SK-N-SH (cell line): ENCODE measurements around the gene SIGLEC8.

ENCODE experiments used
- EP300 ChIP-seq, 2 experiments: IDR thresholded peaks; 2 replicates each; pipeline versions ENCODE4 v1.4.0 to v1.6.1; 2012; ENCODE audit warnings: borderline replicate concordance in 1 of 2, low read depth in 1 of 2, low read length in 1 of 2
- RAD21 ChIP-seq: IDR thresholded peaks from 2 replicates; pipeline ENCODE4 v1.6.1; 2012; ENCODE audit warnings: mild to moderate bottlenecking, low read length
- RCOR1 ChIP-seq: fragments of 150-350 bp; IDR thresholded peaks from 2 replicates; pipeline ENCODE4 v1.6.1; 2017; ENCODE audit warnings: antibody characterized with exemption, low read length
- TF ChIP-seq, protein P1 (sequence below): fragments of 200-600 bp; sonication (generic); IDR thresholded peaks from 2 replicates; pipeline ENCODE4 v1.6.1; 2017; ENCODE audit warnings: antibody characterized with exemption, mild to moderate bottlenecking, moderate library complexity
- TF ChIP-seq, protein P2 (sequence below): fragments of 150-350 bp; IDR thresholded peaks from 2 replicates; pipeline ENCODE4 v1.6.1; 2017; ENCODE audit warnings: antibody characterized with exemption, low read length, low read depth, borderline replicate concordance

DNA sequence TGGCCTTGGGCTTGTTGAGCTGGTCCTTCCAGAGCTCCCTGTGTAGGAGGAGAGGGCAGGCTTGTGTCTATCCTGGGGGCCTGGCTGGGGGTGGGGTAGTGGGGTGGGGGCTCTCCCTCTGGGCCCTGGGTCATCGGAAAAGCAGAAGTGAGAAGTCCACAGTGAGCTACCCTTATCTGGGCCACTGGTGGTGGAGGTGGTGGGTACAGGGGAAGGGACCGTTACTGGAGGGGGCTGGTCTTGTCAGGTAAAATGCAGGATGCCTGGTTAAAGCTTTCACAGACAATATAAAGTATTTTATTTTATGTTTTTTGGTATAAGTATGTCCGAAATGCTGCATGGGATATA, 40.5 kb downstream of the SIGLEC8 start:
- TF ChIP-seq RAD21 = no peak
- TF ChIP-seq, protein P1, sequence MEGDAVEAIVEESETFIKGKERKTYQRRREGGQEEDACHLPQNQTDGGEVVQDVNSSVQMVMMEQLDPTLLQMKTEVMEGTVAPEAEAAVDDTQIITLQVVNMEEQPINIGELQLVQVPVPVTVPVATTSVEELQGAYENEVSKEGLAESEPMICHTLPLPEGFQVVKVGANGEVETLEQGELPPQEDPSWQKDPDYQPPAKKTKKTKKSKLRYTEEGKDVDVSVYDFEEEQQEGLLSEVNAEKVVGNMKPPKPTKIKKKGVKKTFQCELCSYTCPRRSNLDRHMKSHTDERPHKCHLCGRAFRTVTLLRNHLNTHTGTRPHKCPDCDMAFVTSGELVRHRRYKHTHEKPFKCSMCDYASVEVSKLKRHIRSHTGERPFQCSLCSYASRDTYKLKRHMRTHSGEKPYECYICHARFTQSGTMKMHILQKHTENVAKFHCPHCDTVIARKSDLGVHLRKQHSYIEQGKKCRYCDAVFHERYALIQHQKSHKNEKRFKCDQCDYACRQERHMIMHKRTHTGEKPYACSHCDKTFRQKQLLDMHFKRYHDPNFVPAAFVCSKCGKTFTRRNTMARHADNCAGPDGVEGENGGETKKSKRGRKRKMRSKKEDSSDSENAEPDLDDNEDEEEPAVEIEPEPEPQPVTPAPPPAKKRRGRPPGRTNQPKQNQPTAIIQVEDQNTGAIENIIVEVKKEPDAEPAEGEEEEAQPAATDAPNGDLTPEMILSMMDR = no peak
- TF ChIP-seq, protein P2, sequence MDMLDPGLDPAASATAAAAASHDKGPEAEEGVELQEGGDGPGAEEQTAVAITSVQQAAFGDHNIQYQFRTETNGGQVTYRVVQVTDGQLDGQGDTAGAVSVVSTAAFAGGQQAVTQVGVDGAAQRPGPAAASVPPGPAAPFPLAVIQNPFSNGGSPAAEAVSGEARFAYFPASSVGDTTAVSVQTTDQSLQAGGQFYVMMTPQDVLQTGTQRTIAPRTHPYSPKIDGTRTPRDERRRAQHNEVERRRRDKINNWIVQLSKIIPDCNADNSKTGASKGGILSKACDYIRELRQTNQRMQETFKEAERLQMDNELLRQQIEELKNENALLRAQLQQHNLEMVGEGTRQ = no peak
- TF ChIP-seq EP300 (IDR thresholded peaks at IDR 0.05; ENCODE audit: borderline replicate concordance in 1 of 2, low read depth in 1 of 2, low read length in 1 of 2) = no peak
- no peak for TF ChIP-seq RCOR1
